ENCODE measurements around the gene SMARCAL1.

GRCh38 chr2:216408426-216409290 lies 3.6 kb upstream of the SMARCAL1 start:
- no peak for TF ChIP-seq EZH2 (IDR thresholded peaks at IDR 0.05; ENCODE audit: insufficient read depth, low read length)
- TF ChIP-seq CTCF (IDR thresholded peaks at IDR 0.05; ENCODE audit: insufficient read depth, low read depth, low read length) = no peak

Measured in astrocyte (in vitro differentiated cells and primary cell).